Hypothalamus (tissue), 51 donors: ENCODE measurements around the gene CRYBG3.
"Not testable (repeated sequence)": the region's sequence is repeated elsewhere in the genome, so short reads cannot be mapped to it uniquely, and the experiment has no call there.

ENCODE experiments used
- DNase-seq, 51 donors: peaks; one replicate each; lab custom pipeline; 2025; lab: John Stamatoyannopoulos, UW

The CRYBG3 gene

DNA sequence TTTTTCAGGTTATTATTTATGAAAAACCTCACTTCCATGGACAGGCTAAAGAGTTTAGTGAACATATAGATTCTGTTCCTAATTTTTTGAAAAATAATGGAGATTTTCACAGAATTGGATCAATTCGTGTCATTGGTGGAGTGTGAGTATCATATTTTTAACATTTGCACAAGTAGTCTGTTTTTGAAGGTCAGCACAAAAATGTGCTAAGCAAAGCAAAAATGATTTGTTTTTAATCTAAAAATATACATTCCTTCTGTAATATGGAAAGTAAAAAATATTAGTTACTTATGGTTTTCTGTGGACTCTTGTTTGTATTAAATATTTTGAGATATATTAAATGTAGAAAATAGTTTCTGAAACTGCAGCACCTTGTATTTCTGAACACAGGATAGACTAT is 71.0 kb downstream of the CRYBG3 start:
- DNase-seq, result no peak

- no peak for DNase-seq
These were observed 73.4 kb downstream of the CRYBG3 start for GRCh38 chr3:97895216-97895615.

- DNase-seq, result no peak
These were observed 74.3 kb downstream of the CRYBG3 start for GRCh38 chr3:97896129-97896528.

DNA sequence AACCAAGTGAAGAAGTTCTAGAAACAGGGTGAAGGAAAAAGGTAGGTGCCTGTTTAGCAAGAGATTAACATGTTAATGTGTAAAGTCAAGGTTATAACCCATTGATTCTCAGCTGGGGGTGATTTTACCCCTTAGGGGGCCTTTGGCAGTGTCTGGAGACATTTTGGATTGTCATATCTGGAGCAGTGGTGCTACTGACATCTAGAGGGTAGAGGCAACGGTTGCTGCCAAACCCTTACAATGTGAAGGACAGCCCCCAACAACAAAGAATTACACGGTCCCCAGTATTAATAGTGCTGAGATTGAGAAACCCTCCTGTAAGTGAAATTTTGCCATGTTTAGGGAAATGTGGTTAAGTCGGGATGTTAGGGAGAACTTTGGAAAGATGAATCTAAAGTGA is 74.7 kb downstream of the CRYBG3 start:
- no peak for DNase-seq

GRCh38 chr3:97899331-97899730 is 77.5 kb downstream of the CRYBG3 start:
- DNase-seq, result no peak

DNA sequence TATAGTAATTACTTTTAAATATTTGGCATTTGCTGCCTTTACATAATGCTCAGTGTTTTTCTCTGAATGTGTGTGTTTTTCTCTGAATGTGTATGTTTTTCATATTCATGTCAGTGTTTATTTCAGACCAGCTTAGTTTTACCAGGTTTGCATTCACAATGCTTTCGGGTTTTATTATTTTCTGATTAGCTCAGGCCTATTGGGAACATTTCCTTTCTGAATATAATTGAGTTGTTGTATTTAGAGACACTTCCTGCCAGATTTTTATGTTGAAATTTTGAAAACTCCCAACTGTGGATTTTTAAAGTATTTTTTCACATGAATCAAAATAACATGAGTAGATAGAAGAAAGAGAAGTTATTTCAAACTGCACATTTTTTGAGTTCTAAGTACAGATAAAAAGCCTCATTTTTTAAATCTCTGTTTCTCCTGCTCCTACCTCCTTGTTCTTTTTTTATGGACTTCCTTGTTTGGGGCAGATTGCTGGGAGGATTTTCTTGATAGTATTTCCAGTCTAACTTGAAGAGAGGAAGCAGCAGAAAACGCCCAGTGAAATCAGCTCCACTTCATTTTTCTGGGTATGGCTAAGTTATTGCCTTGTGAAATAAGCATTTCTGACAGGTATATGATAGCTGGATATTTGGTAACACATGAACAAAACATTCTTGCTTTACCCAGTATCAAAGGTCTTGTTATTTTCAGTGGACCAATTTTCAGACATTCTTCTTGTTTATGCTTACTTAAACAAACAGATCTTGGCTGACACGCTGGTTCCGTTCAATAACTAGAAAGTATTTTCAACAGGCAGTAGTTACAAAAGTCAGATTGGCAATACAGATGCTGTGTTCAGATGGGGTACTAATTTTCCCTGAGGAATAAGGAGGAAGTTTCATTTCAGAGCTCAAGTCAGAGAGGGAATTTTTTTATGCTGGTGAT is 79.8 kb downstream of the CRYBG3 start:
- no peak for DNase-seq

DNA sequence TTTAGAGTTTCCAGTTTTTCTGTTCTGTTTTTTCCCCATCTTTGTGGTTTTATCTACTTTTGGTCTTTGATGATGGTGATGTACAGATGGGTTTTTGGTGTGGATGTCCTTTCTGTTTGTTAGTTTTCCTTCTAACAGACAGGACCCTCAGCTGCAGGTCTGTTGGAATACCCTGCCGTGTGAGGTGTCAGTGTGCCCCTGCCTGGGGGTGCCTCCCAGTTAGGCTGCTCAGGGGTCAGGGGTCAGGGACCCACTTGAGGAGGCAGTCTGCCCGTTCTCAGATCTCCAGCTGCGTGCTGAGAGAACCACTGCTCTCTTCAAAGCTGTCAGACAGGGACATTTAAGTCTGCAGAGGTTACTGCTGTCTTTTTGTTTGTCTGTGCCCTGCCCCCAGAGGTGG is 88.0 kb downstream of the CRYBG3 start:
- not testable (repeated sequence) for DNase-seq

GRCh38 chr3:97910236-97910831 is 88.5 kb downstream of the CRYBG3 start:
- DNase-seq, result not testable (repeated sequence)

- DNase-seq, result no peak
These were observed 89.1 kb downstream of the CRYBG3 start for GRCh38 chr3:97910931-97911351.

GRCh38 chr3:97911459-97911858 is 89.6 kb downstream of the CRYBG3 start:
- no peak for DNase-seq

GRCh38 chr3:97914388-97914787 is 92.6 kb downstream of the CRYBG3 start:
- DNase-seq, result no peak

DNA sequence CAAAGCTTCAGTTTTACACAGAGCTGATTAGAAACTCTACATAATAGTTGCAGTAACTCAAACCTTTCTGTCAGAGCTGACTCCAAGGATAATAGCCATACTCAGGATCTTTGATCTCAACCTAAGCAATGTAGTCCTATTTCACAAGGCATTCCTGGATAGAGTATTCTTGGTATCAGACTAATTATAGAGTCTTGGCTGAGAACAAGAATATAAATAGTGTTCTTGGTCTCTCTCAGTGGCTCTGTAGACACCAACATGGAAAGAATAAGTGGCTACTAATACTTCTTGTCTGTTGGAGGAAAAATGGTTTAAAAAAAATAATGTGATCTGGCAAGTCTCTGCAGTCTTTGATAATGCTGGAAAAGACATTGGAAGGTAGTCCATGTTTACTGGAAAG is 94.8 kb downstream of the CRYBG3 start:
- no peak for DNase-seq

DNA sequence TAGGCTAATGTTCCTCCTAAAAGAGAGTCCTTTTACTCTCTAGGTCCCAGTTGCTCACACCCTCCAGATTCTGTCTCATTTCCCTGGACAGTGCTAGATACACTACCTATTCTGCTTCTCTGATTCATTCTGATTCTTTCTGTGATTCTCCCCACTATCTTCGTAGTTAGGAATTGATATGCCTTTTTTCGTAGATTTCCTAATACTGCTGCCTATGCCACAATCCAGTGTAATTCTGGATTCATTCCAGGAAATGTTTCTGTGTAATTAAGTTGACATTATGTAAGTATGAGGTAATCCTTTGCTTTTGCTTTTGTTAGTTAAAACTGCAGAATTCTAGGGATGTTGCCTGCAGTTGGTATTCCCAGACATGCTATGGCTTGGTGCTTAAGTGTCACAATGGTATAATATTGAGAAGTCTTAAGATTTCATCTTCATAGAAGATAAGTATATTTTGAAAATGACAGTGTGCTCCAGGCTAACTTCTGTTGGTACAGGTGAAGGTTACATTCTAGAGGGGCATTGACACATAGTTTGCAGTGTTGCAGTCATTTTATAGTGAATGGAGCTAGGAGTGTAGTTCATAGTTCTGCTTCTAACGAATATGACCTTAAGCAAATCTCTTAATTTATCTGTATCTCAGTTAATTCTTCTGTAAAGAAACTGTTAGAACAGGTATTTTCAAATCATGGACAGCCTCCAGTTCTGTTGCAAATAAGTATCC is 96.2 kb downstream of the CRYBG3 start:
- DNase-seq, result no peak

DNA sequence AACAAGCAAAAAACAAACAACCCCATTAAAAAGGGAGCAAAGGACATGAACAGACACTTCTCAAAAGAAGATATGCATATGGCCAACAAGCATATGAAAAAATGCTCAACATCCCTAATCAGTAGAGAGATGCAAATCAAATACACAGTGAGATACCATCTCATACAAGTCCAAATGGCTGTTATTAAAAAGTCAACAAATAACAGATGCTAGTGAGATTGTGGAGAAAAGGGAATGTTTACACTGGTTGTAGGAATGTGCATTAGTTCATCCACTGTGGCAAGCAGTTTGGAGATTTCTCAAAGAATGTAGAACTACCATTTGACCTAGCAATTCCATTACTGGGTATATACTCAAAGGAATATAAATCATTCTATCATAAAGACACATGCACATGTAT is 105.9 kb downstream of the CRYBG3 start:
- DNase-seq, result no peak

GRCh38 chr3:97928986-97929385 is 107.2 kb downstream of the CRYBG3 start:
- DNase-seq, result no peak

GRCh38 chr3:97930018-97930417 is 108.2 kb downstream of the CRYBG3 start:
- DNase-seq, result no peak

DNA sequence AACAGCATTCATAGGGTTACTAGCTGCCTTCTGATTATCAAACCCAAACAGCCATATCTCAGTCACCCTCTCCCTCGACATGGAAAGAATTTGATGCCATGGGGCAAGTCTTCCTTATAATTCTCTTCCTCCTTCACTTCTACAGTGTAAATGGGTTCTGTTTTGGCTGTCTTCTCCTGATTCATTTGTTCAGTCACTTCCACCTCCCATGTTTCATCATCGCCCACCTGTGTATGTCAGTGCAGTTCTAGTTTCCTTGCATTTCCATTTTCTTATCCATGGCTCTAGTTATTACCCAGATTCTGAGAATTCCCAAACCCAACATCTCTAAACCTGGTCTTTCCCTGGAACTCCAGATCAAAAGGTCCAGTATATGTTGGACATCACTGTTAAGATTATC is 109.4 kb downstream of the CRYBG3 start:
- DNase-seq, result no peak

DNA sequence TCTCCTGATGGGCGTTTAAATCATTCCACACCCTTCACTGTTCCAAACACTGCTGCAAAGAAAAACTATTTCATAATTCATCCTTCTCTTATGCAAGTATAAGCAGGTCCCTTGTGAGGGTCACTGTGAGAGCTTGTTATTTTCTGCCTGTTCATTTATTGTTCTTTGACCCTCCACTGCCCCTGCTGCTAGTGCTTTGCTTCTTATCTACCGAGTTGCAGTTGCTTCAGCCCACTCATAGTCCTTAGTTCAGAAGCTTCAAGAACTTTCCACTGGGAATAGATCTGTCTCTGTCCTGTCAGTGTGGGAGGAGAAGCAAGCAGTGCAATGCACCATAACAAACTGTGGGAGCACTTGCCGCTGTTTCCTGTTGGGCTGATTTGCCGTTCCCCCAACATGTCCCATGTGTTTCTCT is 110.6 kb downstream of the CRYBG3 start:
- no peak for DNase-seq

DNA sequence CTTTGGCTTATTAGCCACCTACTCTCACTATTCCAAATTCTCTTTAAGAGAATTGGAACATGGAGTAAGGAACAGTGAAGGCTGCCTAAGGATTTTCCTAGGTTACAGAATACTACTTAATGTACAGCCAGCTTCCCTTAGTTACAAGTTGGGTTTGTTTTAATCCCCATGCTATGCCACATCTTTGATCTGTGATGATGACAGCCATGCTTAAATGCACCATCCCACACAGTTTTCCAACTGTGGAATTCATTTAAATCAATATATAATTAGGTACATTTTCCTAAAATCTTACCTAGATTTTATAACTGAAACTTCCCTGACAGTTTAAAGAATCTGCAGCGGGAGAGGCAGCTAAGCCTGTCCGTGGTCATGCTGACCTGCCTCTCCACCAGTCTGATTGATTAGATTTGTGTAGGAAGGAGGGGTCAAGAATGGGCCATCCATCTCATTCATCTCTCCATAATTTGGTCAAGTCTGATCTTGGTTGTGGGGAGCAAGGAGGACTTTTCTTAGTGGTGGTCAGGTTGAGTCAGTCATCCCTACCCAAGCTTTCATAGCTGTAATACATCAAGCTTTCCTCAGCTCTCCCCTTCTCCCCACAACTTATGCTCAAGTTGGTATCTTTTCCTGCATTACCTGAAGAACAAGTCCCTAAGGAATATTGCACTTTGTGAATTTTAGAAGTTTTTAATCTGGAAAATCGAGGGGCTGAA is 113.3 kb downstream of the CRYBG3 start:
- no peak for DNase-seq

DNA sequence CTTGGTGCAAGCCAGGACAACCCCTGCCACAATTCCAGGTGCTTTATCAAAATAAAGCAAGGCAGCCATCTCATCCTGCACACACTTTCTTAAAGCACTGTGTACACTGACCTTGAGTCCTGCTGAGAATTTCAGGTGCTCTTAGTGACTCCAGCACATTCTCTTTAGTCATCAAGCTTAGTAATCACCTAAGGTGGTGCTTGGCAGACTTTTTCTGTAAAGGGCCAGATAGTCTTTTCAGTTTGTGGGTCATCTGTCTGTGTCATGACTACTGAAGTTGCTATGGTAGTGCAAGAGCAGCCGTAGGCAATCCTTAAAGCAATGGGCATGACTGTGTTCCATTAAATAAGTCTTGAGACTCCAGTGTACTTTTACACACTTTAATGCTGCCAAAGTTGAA is 114.0 kb downstream of the CRYBG3 start:
- no peak for DNase-seq

DNA sequence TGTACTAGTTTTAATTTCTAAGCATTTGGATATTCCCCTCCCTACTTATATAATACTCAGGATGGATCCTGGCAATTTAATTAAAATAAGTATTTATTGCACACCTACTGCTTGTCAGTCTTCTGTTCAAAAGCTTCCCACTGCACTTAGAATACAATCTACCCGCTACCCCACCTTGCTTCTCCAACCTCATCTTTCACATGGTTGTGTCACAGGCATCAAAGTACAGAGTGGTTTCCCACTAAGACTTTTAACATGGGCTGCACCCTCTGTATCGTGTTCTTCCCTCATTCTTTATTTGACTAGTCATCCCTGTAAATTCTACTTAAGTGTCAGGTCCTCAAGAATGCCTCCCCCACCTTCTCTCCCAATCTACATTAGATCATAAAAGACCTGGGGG is 115.4 kb downstream of the CRYBG3 start:
- DNase-seq, result peak in 1 of 51 donors; percentile 7
